HUES6 (cell line): ENCODE measurements around the gene DLX4.

Experiments used
- H3K27ac ChIP-seq: 2 replicates; pipeline ENCODE4 v1.7.0; 2013; ENCODE audit warnings: low read depth, mild to moderate bottlenecking, low read length, inconsistent platforms
- H3K27me3 ChIP-seq: 2 replicates; pipeline ENCODE4 v1.6.1; 2013; ENCODE audit warnings: low read length; ENCODE audit not compliant: control insufficient read depth, insufficient read depth
- H3K36me3 ChIP-seq: 2 replicates; pipeline ENCODE4 v1.6.1; 2013; ENCODE audit warnings: low read length; ENCODE audit not compliant: control insufficient read depth, insufficient read depth
- H3K4me1 ChIP-seq: 2 replicates; pipeline ENCODE4 v1.6.1; 2013; ENCODE audit warnings: low read length; ENCODE audit not compliant: control insufficient read depth, insufficient read depth
- H3K4me3 ChIP-seq: 2 replicates; pipeline ENCODE4 v1.5.1; 2013; ENCODE audit warnings: low read depth, low read length
- H3K9ac ChIP-seq: one replicate; pipeline ENCODE4 v1.6.1; 2013; ENCODE audit warnings: mild to moderate bottlenecking, low read length
- H3K9me3 ChIP-seq: 2 replicates; pipeline ENCODE4 v1.6.1; 2013; ENCODE audit warnings: low read depth, low read length; ENCODE audit not compliant: control insufficient read depth, insufficient read depth

DLX4 gene

GRCh38 chr17:49978501-49978900, 9.5 kb downstream of the DLX4 start:
- H3K9me3 ChIP-seq: no peaks in the 10 kb centered on the region
- no peak overlapping the region for H3K9ac ChIP-seq
- H3K27me3 ChIP-seq: peaks cover 73% of the 10 kb centered on the region
- no peaks in the 10 kb centered on the region for H3K36me3 ChIP-seq
- H3K27ac ChIP-seq: no peak overlapping the region
- peaks cover 43% of the 10 kb centered on the region for H3K4me1 ChIP-seq
- no peak overlapping the region for H3K4me3 ChIP-seq

- Histone ChIP-seq H3K27me3 (peaks cover 61% of the 10 kb centered on the region), H3K9me3 (no peaks in the 10 kb centered on the region), H3K9ac (no peak overlapping the region), H3K4me1 (peaks cover 49% of the 10 kb centered on the region), H3K36me3 (no peaks in the 10 kb centered on the region), H3K27ac (no peak overlapping the region), H3K4me3 (no peak overlapping the region)
Measured at GRCh38 chr17:49979748-49980479, 10.9 kb downstream of the DLX4 start.

- H3K9me3 ChIP-seq: no peaks in the 10 kb centered on the region
- no peak overlapping the region for H3K4me3 ChIP-seq
- H3K36me3 ChIP-seq: no peaks in the 10 kb centered on the region
- no peak overlapping the region for H3K27ac ChIP-seq
- peaks cover 40% of the 10 kb centered on the region for H3K4me1 ChIP-seq
- no peak overlapping the region for H3K9ac ChIP-seq
- peaks cover 61% of the 10 kb centered on the region for H3K27me3 ChIP-seq
Measured at GRCh38 chr17:49980703-49981197, 11.8 kb downstream of the DLX4 start.

- Histone ChIP-seq H3K27me3 (peaks cover 67% of the 10 kb centered on the region), H3K4me1 (peaks cover 23% of the 10 kb centered on the region), H3K27ac (no peak overlapping the region)
Measured at GRCh38 chr17:49984283-49984682, 15.3 kb downstream of the DLX4 start.

GRCh38 chr17:49984776-49985175, 15.8 kb downstream of the DLX4 start:
- Histone ChIP-seq H3K4me1 (peaks cover 23% of the 10 kb centered on the region), H3K36me3 (no peaks in the 10 kb centered on the region), H3K4me3 (no peak overlapping the region), H3K27ac (no peak overlapping the region), H3K9me3 (no peaks in the 10 kb centered on the region), H3K27me3 (peaks cover 67% of the 10 kb centered on the region), H3K9ac (no peak overlapping the region)

More at GRCh38 chr17:49984283-49984682, 15.3 kb downstream of the DLX4 start:
- Histone ChIP-seq H3K9ac (no peak overlapping the region), H3K4me3 (no peak overlapping the region), H3K9me3 (no peaks in the 10 kb centered on the region), H3K36me3 (no peaks in the 10 kb centered on the region)

- Histone ChIP-seq H3K27me3 (peaks cover 67% of the 10 kb centered on the region), H3K9ac (no peak overlapping the region), H3K36me3 (no peaks in the 10 kb centered on the region), H3K4me3 (no peak overlapping the region), H3K9me3 (no peaks in the 10 kb centered on the region), H3K27ac (no peak overlapping the region), H3K4me1 (peaks cover 23% of the 10 kb centered on the region)
Measured at GRCh38 chr17:49985310-49985990, 16.5 kb downstream of the DLX4 start.

GRCh38 chr17:49986396-49987289, 17.7 kb downstream of the DLX4 start:
- H3K9ac ChIP-seq: no peak overlapping the region
- no peak overlapping the region for H3K27ac ChIP-seq
- no peaks in the 10 kb centered on the region for H3K9me3 ChIP-seq
- H3K27me3 ChIP-seq: peaks cover 73% of the 10 kb centered on the region
- H3K36me3 ChIP-seq: no peaks in the 10 kb centered on the region
- peaks cover 17% of the 10 kb centered on the region for H3K4me1 ChIP-seq
- no peak overlapping the region for H3K4me3 ChIP-seq

- peaks cover 17% of the 10 kb centered on the region for H3K4me1 ChIP-seq
- no peaks in the 10 kb centered on the region for H3K36me3 ChIP-seq
- H3K4me3 ChIP-seq: no peak overlapping the region
- H3K27ac ChIP-seq: no peak overlapping the region
- H3K9me3 ChIP-seq: no peaks in the 10 kb centered on the region
- H3K9ac ChIP-seq: no peak overlapping the region
- peaks cover 79% of the 10 kb centered on the region for H3K27me3 ChIP-seq
Measured at GRCh38 chr17:49987290-49987585, 18.2 kb downstream of the DLX4 start.

GRCh38 chr17:49987681-49988441, 18.9 kb downstream of the DLX4 start:
- Histone ChIP-seq H3K27me3 (peaks cover 85% of the 10 kb centered on the region), H3K9ac (no peak overlapping the region), H3K27ac (no peak overlapping the region), H3K4me3 (no peak overlapping the region), H3K4me1 (peaks cover 20% of the 10 kb centered on the region), H3K9me3 (no peaks in the 10 kb centered on the region), H3K36me3 (no peaks in the 10 kb centered on the region)

GRCh38 chr17:49989518-49989880, 20.5 kb downstream of the DLX4 start:
- Histone ChIP-seq H3K36me3 (no peaks in the 10 kb centered on the region), H3K27ac (no peak overlapping the region), H3K4me1 (peaks cover 27% of the 10 kb centered on the region), H3K27me3 (peaks cover 97% of the 10 kb centered on the region), H3K4me3 (no peak overlapping the region), H3K9ac (no peak overlapping the region), H3K9me3 (no peaks in the 10 kb centered on the region)
